Keratinocyte (primary cell): ENCODE results near the gene UQCRC1. TPM values are rescaled to one million over a fixed set of nuclear protein-coding genes. Genes with fewer than 3 reads are reported as not detected.

Experiments
- DNase-seq: peaks from one replicate; pipeline ENCODE4 v3.0.0-alpha.2; 2011; ENCODE audit warnings: low read depth, missing footprints, low spot score
- FAIRE-seq: peaks from 2 replicates; lab custom pipeline; 2011; peaks lifted over from hg19 to GRCh38; lab: Jason Lieb, UNC
- H2AFZ ChIP-seq: 2 replicates; pipeline ENCODE4 v1.6.0; 2012; ENCODE audit warnings: low read length, control low read depth, inconsistent platforms; ENCODE audit not compliant: control insufficient read depth
- H3K27ac ChIP-seq: 2 replicates; pipeline ENCODE4 v1.5.1; 2011; ENCODE audit warnings: low read length; ENCODE audit not compliant: control insufficient read depth, insufficient read depth
- H3K27me3 ChIP-seq: 3 replicates; pipeline ENCODE4 v1.6.0; 2011; ENCODE audit warnings: low read length; ENCODE audit not compliant: control insufficient read depth, insufficient read depth; ENCODE audit errors: extremely low read depth
- H3K36me3 ChIP-seq, 2 experiments: 2 replicates in 1 of 2; 3 replicates in 1 of 2; pipeline ENCODE4 v1.5.1; 2011; ENCODE audit warnings: low read length in 2 of 2, mild to moderate bottlenecking in 1 of 2; ENCODE audit not compliant: control insufficient read depth in 2 of 2, insufficient read depth in 2 of 2; ENCODE audit errors: extremely low read depth in 1 of 2
- H3K4me1 ChIP-seq: 3 replicates; pipeline ENCODE4 v1.5.1; 2011; ENCODE audit warnings: low read length; ENCODE audit not compliant: control insufficient read depth, insufficient read depth; ENCODE audit errors: extremely low read depth
- H3K4me2 ChIP-seq: 3 replicates; pipeline ENCODE4 v1.6.0; 2011; ENCODE audit warnings: low read depth, low read length; ENCODE audit not compliant: control insufficient read depth, insufficient read depth; ENCODE audit errors: extremely low read depth
- H3K4me3 ChIP-seq, 3 experiments: fragments of 200-600 bp in 1 of 3; sonication (generic) in 1 of 3; 2 replicates in 2 of 3; 3 replicates in 1 of 3; pipeline ENCODE4 v1.5.1; 2011 to 2016; ENCODE audit warnings: low read length in 3 of 3, mild to moderate bottlenecking in 3 of 3, control low read depth in 2 of 3, inconsistent platforms in 1 of 3, low read depth in 1 of 3, mixed read lengths in 1 of 3, mixed run types in 1 of 3, moderate library complexity in 1 of 3; ENCODE audit not compliant: control insufficient read depth in 2 of 3, insufficient read depth in 2 of 3; ENCODE audit errors: extremely low read depth in 1 of 3
- H3K79me2 ChIP-seq: 2 replicates; pipeline ENCODE4 v1.6.0; 2012; ENCODE audit warnings: low read length; ENCODE audit not compliant: control insufficient read depth, insufficient read depth
- H3K9ac ChIP-seq: 3 replicates; pipeline ENCODE4 v1.6.0; 2011; ENCODE audit warnings: low read length; ENCODE audit not compliant: control insufficient read depth, insufficient read depth; ENCODE audit errors: extremely low read depth
- H3K9me1 ChIP-seq: 3 replicates; pipeline ENCODE4 v1.6.0; 2011; ENCODE audit warnings: low read length; ENCODE audit not compliant: control insufficient read depth, insufficient read depth; ENCODE audit errors: extremely low read depth
- H3K9me3 ChIP-seq: 2 replicates; pipeline ENCODE4 v1.5.1; 2012; ENCODE audit warnings: low read depth, low read length; ENCODE audit not compliant: control insufficient read depth
- H4K20me1 ChIP-seq: 3 replicates; pipeline ENCODE4 v1.6.0; 2011; ENCODE audit warnings: low read length; ENCODE audit not compliant: control insufficient read depth, insufficient read depth; ENCODE audit errors: extremely low read depth
- EZH2 ChIP-seq: IDR thresholded peaks from one replicate; pipeline ENCODE4 v1.6.1; 2012; ENCODE audit warnings: inconsistent platforms, mild to moderate bottlenecking, low read length, moderate library complexity
- dilution Hi-C: fragments of 300-500 bp; cut with MboI; formaldehyde crosslinking; loops from one replicate; pipeline ENCODE4 v1.7.0; 2020; ENCODE audit warnings: low sequenced_read_pairs; ENCODE audit not compliant: extremely low pct_ligation_motif_present
- polyA plus RNA-seq, 5 experiments: library from polyadenylated mRNA; depleted of rRNA in 3 of 5; stranded (reverse) in 3 of 5; stranded (forward) in 1 of 5; unstranded in 1 of 5; fragments of >200 nt; gene quantifications; 1 replicate in 1 of 5; 2 replicates in 3 of 5; 3 replicates in 1 of 5; pipeline versions ENCODE4 v1.2.1 to v1.2.3, GENCODE V29; 2011 to 2012; ENCODE audit warnings: missing spikeins in 2 of 5, low read depth in 1 of 5, low replicate concordance in 1 of 5
- TF ChIP-seq, protein P1 (sequence below), 3 experiments: IDR thresholded peaks in 1 of 3; conservative IDR thresholded peaks in 1 of 3; optimal IDR thresholded peaks in 1 of 3; 2 replicates in 2 of 3; 3 replicates in 1 of 3; pipeline versions ENCODE3 to v1.5.1; 2011; ENCODE audit warnings: low read length in 3 of 3, mild to moderate bottlenecking in 3 of 3, moderate library complexity in 2 of 3, control low read depth in 1 of 3, inconsistent platforms in 1 of 3; ENCODE audit not compliant: insufficient read depth in 2 of 3; ENCODE audit errors: extremely low read depth in 1 of 3

UQCRC1 gene
- polyA plus RNA-seq, 1 donor (not counting 4 experiments of a cell fraction or from before 2014, with no cell fraction given) = 440 TPM

DNA sequence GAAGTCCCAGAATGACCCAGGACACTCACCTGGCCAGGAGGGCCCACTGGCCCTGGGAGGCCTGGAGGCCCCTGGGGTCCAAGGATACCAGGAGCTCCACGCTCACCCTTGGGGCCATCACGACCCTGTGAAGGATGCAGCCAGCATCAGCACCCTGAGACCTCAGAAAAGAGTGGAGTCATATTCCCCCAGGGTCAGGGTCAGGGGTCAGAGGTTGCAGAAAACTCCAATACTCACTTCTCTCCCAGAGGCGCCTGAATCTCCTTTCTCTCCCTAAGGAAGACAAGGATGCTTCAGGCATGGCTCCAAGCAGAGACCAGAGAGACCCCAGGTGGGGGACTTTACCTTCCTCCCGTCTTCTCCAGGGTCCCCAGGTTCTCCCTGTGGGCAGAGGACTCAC, 32.8 kb downstream of the UQCRC1 start:
- Histone ChIP-seq H3K27me3 (no peaks in the 10 kb centered on the region), H3K9me1 (no peaks in the 10 kb centered on the region), H3K9ac (no peak overlapping the region), H3K4me2 (no peak overlapping the region), H3K9me3 (no peaks in the 10 kb centered on the region), H3K27ac (no peak overlapping the region), H4K20me1 (peaks cover 13% of the 10 kb centered on the region), H3K79me2 (peaks cover 28% of the 10 kb centered on the region), H2AFZ (no peak overlapping the region), H3K4me1 (no peaks in the 10 kb centered on the region), H3K4me3 (no peak overlapping the region), H3K36me3 (peaks cover 74 to 81% of the 10 kb centered on the region in 2 experiments)
- DNase-seq = no peak
- no peak for FAIRE-seq
- TF ChIP-seq, protein P1, sequence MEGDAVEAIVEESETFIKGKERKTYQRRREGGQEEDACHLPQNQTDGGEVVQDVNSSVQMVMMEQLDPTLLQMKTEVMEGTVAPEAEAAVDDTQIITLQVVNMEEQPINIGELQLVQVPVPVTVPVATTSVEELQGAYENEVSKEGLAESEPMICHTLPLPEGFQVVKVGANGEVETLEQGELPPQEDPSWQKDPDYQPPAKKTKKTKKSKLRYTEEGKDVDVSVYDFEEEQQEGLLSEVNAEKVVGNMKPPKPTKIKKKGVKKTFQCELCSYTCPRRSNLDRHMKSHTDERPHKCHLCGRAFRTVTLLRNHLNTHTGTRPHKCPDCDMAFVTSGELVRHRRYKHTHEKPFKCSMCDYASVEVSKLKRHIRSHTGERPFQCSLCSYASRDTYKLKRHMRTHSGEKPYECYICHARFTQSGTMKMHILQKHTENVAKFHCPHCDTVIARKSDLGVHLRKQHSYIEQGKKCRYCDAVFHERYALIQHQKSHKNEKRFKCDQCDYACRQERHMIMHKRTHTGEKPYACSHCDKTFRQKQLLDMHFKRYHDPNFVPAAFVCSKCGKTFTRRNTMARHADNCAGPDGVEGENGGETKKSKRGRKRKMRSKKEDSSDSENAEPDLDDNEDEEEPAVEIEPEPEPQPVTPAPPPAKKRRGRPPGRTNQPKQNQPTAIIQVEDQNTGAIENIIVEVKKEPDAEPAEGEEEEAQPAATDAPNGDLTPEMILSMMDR (optimal IDR thresholded peaks at IDR 0.05 in 1 of 3, IDR thresholded peaks at IDR 0.05 in 1 of 3, conservative IDR thresholded peaks at IDR 0.05 in 1 of 3; ENCODE audit: extremely low read depth in 1 of 3, insufficient read depth in 2 of 3, low read length in 3 of 3) = no peak
- no peak for TF ChIP-seq EZH2
- dilution Hi-C loops = no loop called here

DNA sequence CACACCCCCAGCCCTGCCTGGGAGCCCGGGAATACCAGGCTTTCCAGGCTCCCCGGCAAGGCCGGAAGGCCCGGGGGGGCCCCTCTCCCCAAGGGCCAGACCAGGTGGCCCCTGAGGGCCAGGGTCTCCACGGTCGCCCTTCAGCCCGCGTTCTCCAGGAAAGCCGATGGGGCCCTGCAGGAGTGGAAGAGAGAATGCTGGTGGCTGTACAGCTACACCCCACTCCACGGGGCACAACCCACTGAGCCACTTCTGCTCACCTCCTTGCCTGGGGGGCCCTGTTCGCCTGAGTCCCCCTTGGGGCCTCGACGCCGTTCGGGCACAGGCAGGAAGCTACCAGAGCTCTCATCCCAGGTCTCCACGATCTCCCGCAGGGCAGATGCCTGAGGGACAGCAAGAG, 34.1 kb downstream of the UQCRC1 start:
- TF ChIP-seq EZH2 = no peak
- TF ChIP-seq, protein P1 (optimal IDR thresholded peaks at IDR 0.05 in 1 of 3, IDR thresholded peaks at IDR 0.05 in 1 of 3, conservative IDR thresholded peaks at IDR 0.05 in 1 of 3; ENCODE audit: extremely low read depth in 1 of 3, insufficient read depth in 2 of 3, low read length in 3 of 3) = no peak
- no peak for DNase-seq
- no peaks in the 10 kb centered on the region for H3K27me3 ChIP-seq
- FAIRE-seq = no peak
- H3K4me2 ChIP-seq = no peak overlapping the region
- H3K9ac ChIP-seq = no peak overlapping the region
- no peak overlapping the region for H3K4me3 ChIP-seq
- H3K79me2 ChIP-seq = peaks cover 23% of the 10 kb centered on the region
- no peaks in the 10 kb centered on the region for H3K9me1 ChIP-seq
- no peak overlapping the region for H3K27ac ChIP-seq
- no peak overlapping the region for H2AFZ ChIP-seq
- no peaks in the 10 kb centered on the region for H3K9me3 ChIP-seq
- peaks cover 7% of the 10 kb centered on the region for H4K20me1 ChIP-seq
- dilution Hi-C loops = no loop called here
- H3K36me3 ChIP-seq = peaks cover 70 to 79% of the 10 kb centered on the region in 2 experiments
- H3K4me1 ChIP-seq = no peaks in the 10 kb centered on the region
